ENCODE measurements around the gene REPS2. TPM values are rescaled to one million over a fixed set of nuclear protein-coding genes. Genes with fewer than 3 reads are reported as not detected.

REPS2 gene
- total RNA-seq, 1 experiment from 2014 or later = 1.1 TPM

GRCh38 chrX:17021851-17022604, 75.6 kb downstream of the REPS2 start:
- in situ Hi-C loops (cut with HindIII; ENCODE audit: low pct_unique_long_range_greater_than_20kb, low sequenced_read_pairs) = no loop called here
- no peak for DNase-seq (ENCODE audit: low read depth, low spot score)

GRCh38 chrX:17023661-17024060, 77.2 kb downstream of the REPS2 start:
- in situ Hi-C loops (cut with HindIII; ENCODE audit: low pct_unique_long_range_greater_than_20kb, low sequenced_read_pairs) = no loop called here
- no peak for DNase-seq (ENCODE audit: low read depth, low spot score)

GRCh38 chrX:17024886-17025285, 78.4 kb downstream of the REPS2 start:
- DNase-seq (ENCODE audit: low read depth, low spot score) = no peak
- in situ Hi-C loops (cut with HindIII; ENCODE audit: low pct_unique_long_range_greater_than_20kb, low sequenced_read_pairs) = no loop called here

- in situ Hi-C loops (cut with HindIII; ENCODE audit: low pct_unique_long_range_greater_than_20kb, low sequenced_read_pairs) = no loop called here
- no peak for DNase-seq (ENCODE audit: low read depth, low spot score)
These were observed 79.3 kb downstream of the REPS2 start for GRCh38 chrX:17025621-17026302.

GRCh38 chrX:17027931-17028330, 81.5 kb downstream of the REPS2 start:
- DNase-seq (ENCODE audit: low read depth, low spot score) = no peak
- in situ Hi-C loops (cut with HindIII; ENCODE audit: low pct_unique_long_range_greater_than_20kb, low sequenced_read_pairs) = no loop called here

GRCh38 chrX:17028356-17028755, 81.9 kb downstream of the REPS2 start:
- no peak for DNase-seq (ENCODE audit: low read depth, low spot score)
- in situ Hi-C loops (cut with HindIII; ENCODE audit: low pct_unique_long_range_greater_than_20kb, low sequenced_read_pairs) = no loop called here

- DNase-seq (ENCODE audit: low read depth, low spot score) = no peak
- in situ Hi-C loops (cut with HindIII; ENCODE audit: low pct_unique_long_range_greater_than_20kb, low sequenced_read_pairs) = no loop called here
These were observed 83.6 kb downstream of the REPS2 start for GRCh38 chrX:17030092-17030491.

GRCh38 chrX:17030580-17031270, 84.3 kb downstream of the REPS2 start:
- no peak for DNase-seq (ENCODE audit: low read depth, low spot score)
- in situ Hi-C loops (cut with HindIII; ENCODE audit: low pct_unique_long_range_greater_than_20kb, low sequenced_read_pairs) = no loop called here

- in situ Hi-C loops (cut with HindIII; ENCODE audit: low pct_unique_long_range_greater_than_20kb, low sequenced_read_pairs) = no loop called here
- DNase-seq (ENCODE audit: low read depth, low spot score) = no peak
These were observed 85.4 kb downstream of the REPS2 start for GRCh38 chrX:17031827-17032226.

- in situ Hi-C loops (cut with HindIII; ENCODE audit: low pct_unique_long_range_greater_than_20kb, low sequenced_read_pairs) = no loop called here
- DNase-seq (ENCODE audit: low read depth, low spot score) = no peak
These were observed 85.9 kb downstream of the REPS2 start for GRCh38 chrX:17032351-17032750.

GRCh38 chrX:17033225-17033624, 86.8 kb downstream of the REPS2 start:
- no peak for DNase-seq (ENCODE audit: low read depth, low spot score)
- in situ Hi-C loops (cut with HindIII; ENCODE audit: low pct_unique_long_range_greater_than_20kb, low sequenced_read_pairs) = no loop called here

GRCh38 chrX:17035111-17035510, 88.7 kb downstream of the REPS2 start:
- in situ Hi-C loops (cut with HindIII; ENCODE audit: low pct_unique_long_range_greater_than_20kb, low sequenced_read_pairs) = no loop called here
- no peak for DNase-seq (ENCODE audit: low read depth, low spot score)

GRCh38 chrX:17036171-17036961, 89.9 kb downstream of the REPS2 start:
- no peak for DNase-seq (ENCODE audit: low read depth, low spot score)
- in situ Hi-C loops (cut with HindIII; ENCODE audit: low pct_unique_long_range_greater_than_20kb, low sequenced_read_pairs) = no loop called here

- in situ Hi-C loops (cut with HindIII; ENCODE audit: low pct_unique_long_range_greater_than_20kb, low sequenced_read_pairs) = no loop called here
- no peak for DNase-seq (ENCODE audit: low read depth, low spot score)
These were observed 91.8 kb downstream of the REPS2 start for GRCh38 chrX:17038277-17038676.

- in situ Hi-C loops (cut with HindIII; ENCODE audit: low pct_unique_long_range_greater_than_20kb, low sequenced_read_pairs) = no loop called here
- DNase-seq (ENCODE audit: low read depth, low spot score) = no peak
These were observed 92.3 kb downstream of the REPS2 start for GRCh38 chrX:17038681-17039161.

GRCh38 chrX:17039826-17040225, 93.4 kb downstream of the REPS2 start:
- no peak for DNase-seq (ENCODE audit: low read depth, low spot score)
- in situ Hi-C loops (cut with HindIII; ENCODE audit: low pct_unique_long_range_greater_than_20kb, low sequenced_read_pairs) = no loop called here

- in situ Hi-C loops (cut with HindIII; ENCODE audit: low pct_unique_long_range_greater_than_20kb, low sequenced_read_pairs) = no loop called here
- DNase-seq (ENCODE audit: low read depth, low spot score) = no peak
These were observed 94.3 kb downstream of the REPS2 start for GRCh38 chrX:17040711-17041110.

- DNase-seq (ENCODE audit: low read depth, low spot score) = no peak
- in situ Hi-C loops (cut with HindIII; ENCODE audit: low pct_unique_long_range_greater_than_20kb, low sequenced_read_pairs) = no loop called here
These were observed 95.6 kb downstream of the REPS2 start for GRCh38 chrX:17042037-17042436.
